SJCRH30 (cell line): Measurements from ENCODE around the gene DHX35. TPM values are rescaled to one million over a fixed set of nuclear protein-coding genes. Genes with fewer than 3 reads are reported as not detected.

Experiments used
- DNase-seq, 2 experiments: peaks; one replicate each; pipeline ENCODE4 v3.0.0-alpha.2; 2015 to 2020
- H3K27ac ChIP-seq: fragments of 250-450 bp; sonication (Bioruptor Pico); 2 replicates; pipeline ENCODE4 v1.5.1; 2020; ENCODE audit warnings: mild to moderate bottlenecking, moderate library complexity
- H3K27me3 ChIP-seq: fragments of 250-450 bp; sonication (Bioruptor Pico); 2 replicates; pipeline ENCODE4 v1.5.1; 2020; ENCODE audit warnings: mild to moderate bottlenecking, moderate library complexity
- H3K36me3 ChIP-seq: fragments of 250-450 bp; sonication (Bioruptor Pico); 2 replicates; pipeline ENCODE4 v1.5.1; 2020; ENCODE audit warnings: mild to moderate bottlenecking, moderate library complexity
- H3K4me1 ChIP-seq: fragments of 250-450 bp; sonication (Bioruptor Pico); 2 replicates; pipeline ENCODE4 v1.5.1; 2020; ENCODE audit warnings: mild to moderate bottlenecking, moderate library complexity
- H3K4me3 ChIP-seq: fragments of 250-450 bp; sonication (Bioruptor Pico); 2 replicates; pipeline ENCODE4 v1.5.1; 2020; ENCODE audit warnings: mild to moderate bottlenecking, moderate library complexity
- H3K9me3 ChIP-seq: fragments of 250-450 bp; sonication (Bioruptor Pico); replicated peaks from 2 replicates; pipeline ENCODE4 v1.5.1; 2020; ENCODE audit warnings: mild to moderate bottlenecking, moderate library complexity
- total RNA-seq: library from RNA; depleted of rRNA; stranded (reverse); fragments of >200 nt; shearing (Covaris generic); gene quantifications from 2 replicates; pipeline ENCODE4 v1.2.3, GENCODE V29; 2014

DHX35 gene
- total RNA-seq, 1 experiment from 2014 or later, result 29.3 TPM

GRCh38 chr20:39004508-39004907, 42.4 kb downstream of the DHX35 start:
- Histone ChIP-seq H3K4me1 (no peaks in the 10 kb centered on the region), H3K27ac (no peak overlapping the region), H3K4me3 (no peak overlapping the region), H3K9me3 (no peaks in the 10 kb centered on the region), H3K36me3 (peaks cover 63% of the 10 kb centered on the region), H3K27me3 (no peaks in the 10 kb centered on the region)
- no peak for DNase-seq

DNA sequence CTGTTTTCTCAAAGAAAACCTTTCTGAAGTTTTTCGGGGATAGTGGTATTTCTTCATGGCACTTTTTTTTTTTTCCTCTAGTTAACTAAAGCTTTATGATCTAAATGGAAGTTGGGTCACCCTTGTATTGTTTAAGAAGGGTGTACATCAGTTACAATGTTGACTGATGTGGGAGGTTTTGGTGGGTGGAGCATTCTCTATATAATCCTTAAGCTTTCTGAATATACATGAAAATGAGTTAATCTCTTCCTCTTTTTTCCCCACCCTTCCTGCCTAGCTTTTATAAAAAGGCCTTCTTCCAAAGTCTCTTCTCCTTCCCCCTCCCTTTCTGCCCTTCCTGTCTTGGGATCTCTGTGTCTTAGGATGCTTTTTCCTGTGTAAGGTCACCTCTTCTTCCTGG, 47.2 kb downstream of the DHX35 start:
- no peak for DNase-seq
- Histone ChIP-seq H3K36me3 (peaks cover 72% of the 10 kb centered on the region), H3K9me3 (no peaks in the 10 kb centered on the region), H3K27me3 (no peaks in the 10 kb centered on the region), H3K27ac (no peak overlapping the region), H3K4me1 (no peaks in the 10 kb centered on the region), H3K4me3 (no peak overlapping the region)

GRCh38 chr20:39010496-39010895, 48.4 kb downstream of the DHX35 start:
- H3K4me3 ChIP-seq, result no peak overlapping the region
- DNase-seq, result no peak
- no peaks in the 10 kb centered on the region for H3K27me3 ChIP-seq
- H3K9me3 ChIP-seq, result no peaks in the 10 kb centered on the region
- peaks cover 75% of the 10 kb centered on the region for H3K36me3 ChIP-seq
- H3K27ac ChIP-seq, result no peak overlapping the region
- H3K4me1 ChIP-seq, result no peaks in the 10 kb centered on the region

- no peaks in the 10 kb centered on the region for H3K4me1 ChIP-seq
- DNase-seq, result no peak
- H3K27me3 ChIP-seq, result no peaks in the 10 kb centered on the region
- peaks cover 4% of the 10 kb centered on the region; the same call in 1 of the 2 replicates for H3K9me3 ChIP-seq
- H3K36me3 ChIP-seq, result peaks cover 66% of the 10 kb centered on the region
- no peak overlapping the region for H3K4me3 ChIP-seq
- H3K27ac ChIP-seq, result no peak overlapping the region
These were observed 51.5 kb downstream of the DHX35 start for GRCh38 chr20:39013662-39014109.

DNA sequence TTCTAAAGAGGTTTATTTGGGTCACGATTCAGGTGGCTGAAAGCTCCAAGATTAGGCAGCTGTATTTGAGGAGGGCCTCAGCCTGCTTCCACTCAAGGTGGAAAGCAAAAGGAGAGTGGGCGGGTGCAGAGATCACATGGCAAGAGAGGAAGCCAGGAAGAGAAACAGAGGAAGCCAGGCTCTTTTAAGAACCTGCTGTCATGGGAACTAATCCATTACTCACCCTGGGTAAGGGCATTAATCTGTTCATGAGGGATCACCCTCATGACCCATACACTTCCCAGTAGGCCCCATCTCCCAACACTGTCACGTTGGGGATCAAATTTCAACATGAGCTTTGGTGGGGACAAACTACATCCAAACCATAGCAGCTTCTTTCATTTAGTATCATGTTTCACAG, 53.9 kb downstream of the DHX35 start:
- Histone ChIP-seq H3K27ac (no peak overlapping the region), H3K4me3 (no peak overlapping the region), H3K27me3 (no peaks in the 10 kb centered on the region), H3K36me3 (peaks cover 71% of the 10 kb centered on the region), H3K9me3 (peaks cover 4% of the 10 kb centered on the region; the same call in 1 of the 2 replicates), H3K4me1 (no peaks in the 10 kb centered on the region)
- no peak for DNase-seq

DNA sequence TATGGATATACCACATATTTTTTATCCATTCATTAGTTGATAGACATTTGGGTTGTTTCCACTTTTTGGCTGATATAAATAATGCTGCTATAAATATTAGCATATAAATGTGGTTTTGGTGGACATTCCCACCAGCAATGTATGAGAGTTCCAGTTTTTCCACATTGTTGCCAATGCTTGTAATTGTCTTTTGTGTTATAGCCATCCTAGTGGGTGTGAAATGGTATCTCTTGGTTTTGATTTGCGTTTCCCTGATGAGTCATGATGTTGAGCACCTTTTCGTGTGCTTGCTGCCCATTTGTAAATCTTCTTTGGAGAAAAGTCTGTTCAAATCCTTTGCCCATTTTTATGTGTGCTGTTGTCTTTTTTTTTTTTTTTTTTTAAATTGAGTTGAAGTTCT, 54.4 kb downstream of the DHX35 start:
- no peaks in the 10 kb centered on the region for H3K4me1 ChIP-seq
- H3K27ac ChIP-seq, result no peak overlapping the region
- no peak overlapping the region for H3K4me3 ChIP-seq
- H3K36me3 ChIP-seq, result peaks cover 72% of the 10 kb centered on the region
- H3K9me3 ChIP-seq, result peaks cover 4% of the 10 kb centered on the region; the same call in 1 of the 2 replicates
- no peak for DNase-seq
- H3K27me3 ChIP-seq, result no peaks in the 10 kb centered on the region

DNA sequence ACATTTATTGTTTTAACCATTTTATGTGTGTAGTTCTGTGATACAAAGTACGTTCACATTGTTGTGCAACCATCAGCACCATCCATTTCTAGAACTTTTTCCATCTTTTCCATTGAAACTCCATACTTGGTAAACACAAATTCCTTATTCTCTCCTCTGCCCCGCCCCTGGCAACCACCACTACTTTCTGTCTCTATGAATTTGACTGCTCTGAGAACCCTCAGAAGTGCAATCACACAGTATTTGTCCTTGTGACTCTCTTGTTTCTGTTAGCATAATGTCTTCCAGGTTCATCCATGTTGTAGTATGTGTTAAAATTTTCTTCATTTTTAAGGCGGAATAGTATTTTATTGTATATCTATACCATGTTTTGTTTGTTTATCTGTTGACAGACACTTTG, 56.9 kb downstream of the DHX35 start:
- Histone ChIP-seq H3K4me3 (no peak overlapping the region), H3K27ac (no peak overlapping the region), H3K36me3 (peaks cover 79% of the 10 kb centered on the region), H3K9me3 (peaks cover 4% of the 10 kb centered on the region; the same call in 1 of the 2 replicates), H3K27me3 (no peaks in the 10 kb centered on the region), H3K4me1 (no peaks in the 10 kb centered on the region)
- DNase-seq, result no peak

DNA sequence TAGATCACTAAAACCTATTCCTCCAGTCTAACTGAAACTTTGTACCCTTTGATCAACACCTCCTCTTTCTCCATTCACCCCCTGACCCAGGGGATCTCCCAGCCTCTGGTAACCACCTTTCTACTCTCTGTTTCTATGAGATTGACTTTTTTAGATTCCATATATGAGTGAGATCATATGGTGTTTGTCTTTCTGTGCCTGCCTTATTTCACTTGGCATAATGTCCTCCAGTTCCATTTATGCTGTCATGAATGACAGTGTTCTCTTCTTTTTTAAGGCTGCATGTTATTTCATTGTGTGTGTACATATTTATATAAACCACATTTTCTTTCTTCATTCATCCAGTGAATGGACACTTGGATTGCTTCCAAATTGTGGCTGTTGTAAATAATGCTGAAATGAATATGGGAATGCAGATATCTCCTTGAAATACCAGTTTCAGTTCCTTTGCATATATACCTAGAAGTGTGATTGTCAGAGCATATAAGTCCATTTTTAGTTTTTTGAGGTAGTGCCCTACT, 57.7 kb downstream of the DHX35 start:
- Histone ChIP-seq H3K9me3 (peaks cover 4% of the 10 kb centered on the region; the same call in 1 of the 2 replicates), H3K27me3 (no peaks in the 10 kb centered on the region), H3K4me3 (no peak overlapping the region), H3K36me3 (peaks cover 79% of the 10 kb centered on the region), H3K27ac (no peak overlapping the region), H3K4me1 (no peaks in the 10 kb centered on the region)
- no peak for DNase-seq

DNA sequence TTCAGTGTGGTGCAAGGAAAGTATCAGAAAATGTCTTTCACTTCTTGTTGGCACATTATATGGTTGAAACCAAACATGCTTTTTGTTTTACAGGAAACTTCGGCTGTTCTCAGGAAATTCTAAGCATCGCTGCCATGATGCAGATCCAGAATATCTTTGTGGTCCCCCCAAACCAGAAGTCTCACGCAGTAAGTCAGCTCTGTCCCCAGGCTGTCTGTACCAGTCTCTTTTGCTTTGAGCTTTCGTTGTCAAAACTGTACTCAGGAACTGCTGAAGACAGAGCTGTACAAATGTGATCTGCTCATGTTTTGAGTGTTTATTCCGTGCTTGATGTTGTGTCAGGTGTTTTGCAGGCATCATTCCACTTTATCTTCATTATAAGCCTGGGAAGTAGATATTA, 59.6 kb downstream of the DHX35 start:
- Histone ChIP-seq H3K27ac (no peak overlapping the region), H3K4me3 (no peak overlapping the region), H3K27me3 (no peaks in the 10 kb centered on the region), H3K9me3 (no peaks in the 10 kb centered on the region), H3K4me1 (no peaks in the 10 kb centered on the region), H3K36me3 (peaks cover 70% of the 10 kb centered on the region)
- no peak for DNase-seq

DNA sequence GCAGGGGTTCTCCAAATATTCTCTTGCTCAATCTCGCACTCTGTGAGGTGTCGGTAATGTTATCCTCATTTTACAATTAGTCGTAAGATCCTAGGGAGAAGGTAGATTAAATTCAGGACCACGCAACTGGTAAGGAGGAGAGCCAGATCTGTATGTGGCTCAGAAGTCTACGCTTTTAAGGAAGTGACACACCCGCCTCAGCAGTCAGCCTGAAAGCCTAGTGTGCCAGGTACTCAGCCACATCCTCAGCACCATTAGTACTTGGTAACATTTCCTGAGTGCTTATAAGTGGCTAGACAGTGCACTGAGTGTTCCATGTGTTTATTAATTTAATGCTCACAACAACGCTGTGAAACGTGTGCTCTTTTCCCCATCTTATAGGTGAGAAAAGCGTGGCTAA, 63.7 kb downstream of the DHX35 start:
- Histone ChIP-seq H3K36me3 (peaks cover 62% of the 10 kb centered on the region), H3K9me3 (no peaks in the 10 kb centered on the region), H3K27me3 (no peaks in the 10 kb centered on the region), H3K4me3 (no peak overlapping the region), H3K27ac (no peak overlapping the region), H3K4me1 (no peaks in the 10 kb centered on the region)
- no peak for DNase-seq

GRCh38 chr20:39029364-39029763, 67.2 kb downstream of the DHX35 start:
- no peak for DNase-seq
- Histone ChIP-seq H3K9me3 (no peaks in the 10 kb centered on the region), H3K27me3 (no peaks in the 10 kb centered on the region), H3K36me3 (peaks cover 52% of the 10 kb centered on the region), H3K4me3 (no peak overlapping the region), H3K4me1 (no peaks in the 10 kb centered on the region), H3K27ac (no peak overlapping the region)

GRCh38 chr20:39032997-39033396, 70.9 kb downstream of the DHX35 start:
- H3K27ac ChIP-seq, result no peak overlapping the region
- H3K4me1 ChIP-seq, result no peaks in the 10 kb centered on the region
- H3K36me3 ChIP-seq, result peaks cover 49% of the 10 kb centered on the region
- DNase-seq, result no peak
- no peak overlapping the region for H3K4me3 ChIP-seq
- H3K9me3 ChIP-seq, result no peaks in the 10 kb centered on the region
- H3K27me3 ChIP-seq, result no peaks in the 10 kb centered on the region

DNA sequence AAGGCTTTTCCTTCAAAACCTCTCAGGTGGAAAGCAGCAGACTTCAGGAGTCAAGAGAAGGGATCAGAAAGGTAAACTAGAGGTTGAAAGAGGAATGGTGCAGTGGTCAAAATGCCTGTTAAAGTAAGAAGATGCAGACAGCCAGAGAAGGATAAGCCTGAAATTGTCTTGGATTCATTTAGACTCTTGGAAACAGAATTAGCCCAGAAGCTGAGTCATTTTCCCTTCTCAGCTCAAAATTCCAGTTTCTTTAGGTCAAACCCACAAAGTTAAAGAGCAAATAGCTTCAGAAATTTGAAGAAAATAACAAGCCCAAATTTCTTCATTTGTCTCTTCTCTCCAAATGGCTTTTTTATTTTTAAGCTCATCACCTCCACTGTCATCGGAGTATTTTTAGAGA, 73.9 kb downstream of the DHX35 start:
- H3K36me3 ChIP-seq, result peaks cover 60% of the 10 kb centered on the region
- DNase-seq, result no peak
- H3K27ac ChIP-seq, result no peak overlapping the region
- no peaks in the 10 kb centered on the region for H3K4me1 ChIP-seq
- no peak overlapping the region for H3K4me3 ChIP-seq
- no peaks in the 10 kb centered on the region for H3K27me3 ChIP-seq
- H3K9me3 ChIP-seq, result no peaks in the 10 kb centered on the region

DNA sequence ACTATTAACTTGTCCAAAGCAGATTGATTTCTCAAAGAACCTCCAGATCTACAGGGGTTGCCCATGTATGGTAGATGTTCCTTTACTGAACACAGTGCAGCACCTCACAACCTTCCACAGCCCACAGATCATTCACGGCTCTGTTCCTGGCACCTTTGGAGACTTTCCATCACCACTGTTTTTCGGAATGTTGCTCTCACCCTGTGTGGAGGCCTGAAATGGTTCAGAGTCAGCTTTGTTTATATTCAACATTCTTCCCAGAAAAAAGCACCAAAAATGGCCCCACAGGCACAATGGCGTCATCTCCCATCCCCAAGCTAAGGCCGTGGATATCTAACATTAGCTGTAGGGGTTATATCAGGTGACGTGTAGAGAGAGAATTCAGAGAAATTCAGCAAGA, 74.7 kb downstream of the DHX35 start:
- no peak for DNase-seq
- Histone ChIP-seq H3K4me3 (no peak overlapping the region), H3K27me3 (no peaks in the 10 kb centered on the region), H3K9me3 (no peaks in the 10 kb centered on the region), H3K36me3 (peaks cover 56% of the 10 kb centered on the region), H3K4me1 (no peaks in the 10 kb centered on the region), H3K27ac (no peak overlapping the region)

- H3K4me1 ChIP-seq, result no peaks in the 10 kb centered on the region
- no peaks in the 10 kb centered on the region for H3K9me3 ChIP-seq
- peaks cover 52% of the 10 kb centered on the region for H3K36me3 ChIP-seq
- no peaks in the 10 kb centered on the region for H3K27me3 ChIP-seq
- no peak for DNase-seq
- H3K27ac ChIP-seq, result no peak overlapping the region
- no peak overlapping the region for H3K4me3 ChIP-seq
These were observed 75.9 kb downstream of the DHX35 start for GRCh38 chr20:39038047-39038446.

- Histone ChIP-seq H3K4me3 (no peak overlapping the region), H3K9me3 (no peaks in the 10 kb centered on the region), H3K4me1 (no peaks in the 10 kb centered on the region), H3K27ac (no peak overlapping the region), H3K36me3 (peaks cover 51% of the 10 kb centered on the region), H3K27me3 (no peaks in the 10 kb centered on the region)
- DNase-seq, result no peak
These were observed 76.4 kb downstream of the DHX35 start for GRCh38 chr20:39038495-39038894.
